SH-SY5Y (cell line): ENCODE results near the gene JAKMIP1.

ENCODE experiments used
- GATA2 ChIP-seq: IDR thresholded peaks from 2 replicates; pipeline ENCODE4 v1.6.1; 2011; ENCODE audit warnings: mild to moderate bottlenecking, low read depth, low read length
- GATA3 ChIP-seq: IDR thresholded peaks from 2 replicates; pipeline ENCODE4 v1.6.1; 2011; ENCODE audit warnings: low read depth, mild to moderate bottlenecking, low read length, moderate library complexity

GRCh38 chr4:6017800-6018199 lies 182.5 kb downstream of the JAKMIP1 start:
- TF ChIP-seq GATA3 (no peak), GATA2 (no peak)
